ENCODE measurements around the gene C1orf56.
A peak's percentile ranks its signal among the peaks of the same experiment; 100 is the strongest.
"Not testable (repeated sequence)": the region's sequence is repeated elsewhere in the genome, so short reads cannot be mapped to it uniquely, and the experiment has no call there.

C1orf56 gene

GRCh38 chr1:151061704-151062103 lies 14.2 kb downstream of the C1orf56 start:
- no peak for DNase-seq (ENCODE audit: low spot score)

GRCh38 chr1:151062741-151063371 lies 15.3 kb downstream of the C1orf56 start:
- DNase-seq (ENCODE audit: low spot score), result no peak

DNA sequence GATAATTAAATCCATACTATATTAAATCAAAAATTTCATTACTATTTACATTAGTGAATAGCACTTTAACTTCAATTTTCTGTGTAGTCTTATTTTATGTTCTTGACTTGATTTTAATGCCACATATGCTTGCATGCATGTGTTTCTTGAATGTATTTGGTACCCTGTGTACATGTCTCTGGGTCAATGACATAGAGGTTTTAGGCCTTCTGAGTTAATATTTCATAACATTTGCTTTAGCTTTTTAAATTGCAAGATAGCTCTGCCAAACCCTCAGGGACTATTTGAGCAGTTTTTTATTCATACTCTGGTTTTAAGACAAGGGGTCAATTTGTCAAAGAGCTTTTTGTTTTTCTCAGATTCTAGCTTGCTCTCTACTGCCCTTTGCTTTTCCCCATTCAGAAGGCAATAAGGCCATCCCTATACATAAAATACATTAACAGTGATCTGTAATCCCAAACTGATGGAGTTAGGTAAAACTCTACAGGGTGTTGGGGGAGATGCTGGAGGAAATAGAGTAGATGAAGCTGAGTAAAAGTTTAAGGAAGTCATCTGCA lies 17.6 kb downstream of the C1orf56 start:
- no peak for DNase-seq (ENCODE audit: low spot score)

DNA sequence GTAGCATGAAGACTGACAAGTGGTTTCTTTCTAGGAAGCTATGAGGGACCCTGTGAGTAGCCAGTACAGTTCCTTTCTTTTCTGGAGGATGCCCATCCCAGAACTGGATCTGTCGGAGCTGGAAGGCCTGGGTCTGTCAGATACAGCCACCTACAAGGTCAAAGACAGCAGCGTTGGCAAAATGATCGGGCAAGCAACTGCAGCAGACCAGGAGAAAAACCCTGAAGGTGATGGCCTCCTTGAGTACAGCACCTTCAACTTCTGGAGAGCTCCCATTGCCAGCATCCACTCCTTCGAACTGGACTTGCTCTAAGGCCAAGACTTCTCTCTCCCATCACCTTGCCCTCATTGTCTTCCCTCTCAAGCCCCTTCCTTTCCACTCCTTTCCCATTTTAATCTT lies 19.6 kb downstream of the C1orf56 start:
- no peak for DNase-seq (ENCODE audit: low spot score)

DNA sequence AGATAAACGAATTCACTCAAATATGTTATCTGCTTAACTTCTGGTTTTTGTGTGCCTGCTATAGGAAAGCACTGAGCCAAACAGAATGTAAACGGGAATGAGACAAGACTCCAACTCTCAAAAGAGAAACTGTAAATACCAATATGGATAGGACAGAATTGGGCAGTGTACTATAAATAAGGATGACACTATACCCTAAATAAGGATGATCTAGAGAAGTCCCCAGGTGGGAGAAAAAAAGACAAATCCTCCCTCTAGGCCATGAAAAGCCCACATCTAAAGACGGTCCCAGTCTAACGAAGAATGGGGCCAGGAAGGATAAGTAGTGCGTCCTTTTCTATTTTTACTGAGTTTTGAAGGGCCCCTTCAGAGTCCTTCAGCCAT lies 21.5 kb downstream of the C1orf56 start:
- no peak for DNase-seq (ENCODE audit: low spot score)

GRCh38 chr1:151070474-151071276 lies 23.1 kb downstream of the C1orf56 start, which contains the start of gene GABPB2:
Gene GABPB2 (plus strand): TSS chr1:151070761. CDS start chr1:151088190, 17,429 bp downstream.
- peak; percentile 93 for DNase-seq (ENCODE audit: low spot score)

- DNase-seq (ENCODE audit: low spot score), result no peak
Measured at GRCh38 chr1:151072224-151072623, 24.7 kb downstream of the C1orf56 start.

DNA sequence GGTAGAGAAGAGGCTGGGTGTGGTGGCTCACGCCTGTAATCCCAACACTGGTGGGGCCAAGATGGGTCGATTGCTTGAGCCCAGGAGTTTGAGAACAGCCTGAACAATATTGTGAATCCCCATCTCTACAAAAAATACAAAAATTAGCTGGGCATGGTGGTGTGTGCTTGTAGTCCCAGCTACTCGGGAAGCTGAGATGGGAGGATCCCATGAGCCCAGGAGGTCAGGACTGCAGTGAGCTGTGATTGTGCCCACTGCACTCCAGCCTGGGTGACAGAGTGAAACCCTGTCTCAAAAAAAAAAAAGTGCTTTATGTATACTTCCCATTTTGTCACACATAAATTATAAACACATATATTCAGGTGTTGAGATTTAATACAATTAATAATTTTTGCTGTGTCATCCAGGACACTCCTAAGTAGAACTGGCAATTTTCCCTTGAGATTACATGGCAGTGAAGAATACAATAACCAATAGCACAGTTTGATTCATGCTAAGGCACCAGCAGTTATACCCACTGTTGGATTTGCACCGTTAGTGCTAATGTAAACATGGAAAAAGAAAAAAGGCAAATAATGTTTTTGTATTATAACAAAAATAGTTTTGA lies 38.5 kb downstream of the C1orf56 start:
- no peak for DNase-seq (ENCODE audit: low spot score)

- not testable (repeated sequence) for DNase-seq (ENCODE audit: low spot score)
Measured at GRCh38 chr1:151097426-151097825, 49.9 kb downstream of the C1orf56 start.

DNA sequence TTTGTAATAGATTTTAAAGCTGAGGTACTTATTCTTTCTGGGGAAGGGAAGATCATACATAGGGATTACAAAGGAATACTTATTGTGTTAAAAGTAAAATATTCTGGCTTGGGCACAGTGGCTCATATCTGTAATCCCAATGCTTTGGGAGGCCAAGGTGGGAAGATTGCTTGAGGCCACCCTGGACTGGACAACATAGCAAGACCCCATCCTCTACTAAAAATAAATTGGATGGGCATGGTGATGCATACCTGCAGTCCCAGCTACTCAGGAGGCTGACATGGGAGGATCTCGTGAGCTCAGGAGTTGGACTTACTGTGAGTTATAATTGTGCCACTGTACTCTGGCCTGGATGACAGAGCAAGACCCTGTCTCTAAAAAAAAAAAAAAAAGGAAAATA lies 50.6 kb downstream of the C1orf56 start:
- no peak for DNase-seq (ENCODE audit: low spot score)
